Measurements from ENCODE around the gene ATF1. TPM values are rescaled to one million over a fixed set of nuclear protein-coding genes. Genes with fewer than 3 reads are reported as not detected.

ATF1 gene
- total RNA-seq, 1 experiment from 2014 or later, result 87.2 TPM

DNA sequence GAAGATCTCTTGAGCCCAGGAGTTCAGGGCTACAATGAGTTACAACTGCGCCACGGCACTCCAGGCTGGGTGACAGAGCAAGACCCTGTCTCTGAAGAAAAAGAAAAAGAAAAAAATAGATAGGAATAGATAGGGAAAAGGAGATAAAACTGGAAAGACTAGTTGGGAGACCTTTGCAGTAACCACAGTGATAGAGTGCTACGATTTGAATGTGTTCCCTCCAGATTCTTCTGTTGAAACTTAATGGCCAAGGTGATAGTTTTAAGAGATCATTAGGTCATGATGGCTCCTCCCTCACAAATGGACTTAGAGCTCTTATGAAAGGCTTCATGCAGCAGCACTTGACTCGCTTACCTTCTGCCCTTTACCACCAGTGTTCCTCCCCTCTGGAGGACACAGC lies 13.5 kb upstream of the ATF1 start:
- Mint-ChIP-seq H3K4me3 (ENCODE audit: unreplicated experiment) (no peak overlapping the region), H3K27ac (ENCODE audit: low read depth, unreplicated experiment) (peak overlapping the region; percentile 61), H3K27me3 (ENCODE audit: insufficient read depth, unreplicated experiment) (no peaks in the 10 kb centered on the region), H3K9me3 (ENCODE audit: unreplicated experiment) (no peaks in the 10 kb centered on the region), H3K4me1 (ENCODE audit: insufficient read depth, unreplicated experiment) (no peaks in the 10 kb centered on the region), H3K36me3 (ENCODE audit: insufficient read depth, unreplicated experiment) (peaks cover 34% of the 10 kb centered on the region)
- no peak for DNase-seq (ENCODE audit: unreplicated experiment)
- no peak for TF ChIP-seq CTCF (IDR thresholded peaks at IDR 0.05; ENCODE audit: unreplicated experiment)
- intact Hi-C loops (cut with micrococcal nuclease), result no loop called here
- CTCF ChIA-PET, result no interaction called here
- BruUV-seq (replicated peaks), result no TSS peak
- POLR2A ChIA-PET, result interaction anchor here (1.0 kb wide), 1 partner anchor 13 kb away, joined by 4 read pairs; the partner anchor contains the start of gene ATF1

GRCh38 chr12:50751948-50752721 lies 11.8 kb upstream of the ATF1 start:
- ChIA-PET POLR2A (interaction anchor here (1.1 kb wide), 1 partner anchor 11 kb away, joined by 3 read pairs; no protein-coding TSS in a partner anchor), CTCF (interaction anchor here (0.7 kb wide), 2 partner anchors 109 to 226 kb away, joined by 3 read pairs; no protein-coding TSS in a partner anchor)
- no peak for TF ChIP-seq CTCF (IDR thresholded peaks at IDR 0.05; ENCODE audit: unreplicated experiment)
- no peaks in the 10 kb centered on the region for H3K27me3 Mint-ChIP-seq (ENCODE audit: insufficient read depth, unreplicated experiment)
- no peak for DNase-seq (ENCODE audit: unreplicated experiment)
- no peaks in the 10 kb centered on the region for H3K4me1 Mint-ChIP-seq (ENCODE audit: insufficient read depth, unreplicated experiment)
- no peak overlapping the region for H3K4me3 Mint-ChIP-seq (ENCODE audit: unreplicated experiment)
- intact Hi-C loops (cut with micrococcal nuclease), result no loop called here
- peak overlapping the region; percentile 17 for H3K27ac Mint-ChIP-seq (ENCODE audit: low read depth, unreplicated experiment)
- BruUV-seq (replicated peaks), result no TSS peak
- H3K36me3 Mint-ChIP-seq (ENCODE audit: insufficient read depth, unreplicated experiment), result peaks cover 20% of the 10 kb centered on the region
- no peaks in the 10 kb centered on the region for H3K9me3 Mint-ChIP-seq (ENCODE audit: unreplicated experiment)

DNA sequence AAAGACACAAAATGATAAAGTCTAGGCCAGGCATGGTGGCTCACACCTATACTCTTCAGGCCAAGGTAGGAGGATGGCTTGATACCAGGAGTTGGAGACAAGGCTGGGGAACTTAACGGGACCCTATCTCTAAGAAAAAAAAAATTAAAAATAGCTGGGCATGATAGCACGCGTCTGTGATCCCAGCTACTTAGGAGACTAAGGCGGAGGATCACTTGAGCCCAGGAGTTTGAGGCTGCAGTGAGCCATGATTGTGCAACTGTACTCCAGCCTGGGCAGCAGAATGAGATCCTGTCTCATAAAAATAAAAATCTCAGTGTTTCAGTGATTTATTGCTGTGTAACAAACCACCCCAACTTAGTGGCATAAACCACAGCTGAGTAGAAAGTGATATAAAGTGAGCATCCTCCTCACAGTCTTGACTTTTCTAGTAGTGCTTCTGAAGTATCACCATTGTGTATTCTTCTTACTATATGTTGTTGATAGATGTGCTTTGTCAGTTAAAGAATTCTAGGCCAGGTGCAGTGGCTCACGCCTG lies 10.6 kb upstream of the ATF1 start:
- no peak overlapping the region for H3K27ac Mint-ChIP-seq (ENCODE audit: low read depth, unreplicated experiment)
- no peaks in the 10 kb centered on the region for H3K4me1 Mint-ChIP-seq (ENCODE audit: insufficient read depth, unreplicated experiment)
- no peak overlapping the region for H3K4me3 Mint-ChIP-seq (ENCODE audit: unreplicated experiment)
- ChIA-PET CTCF (no interaction called here), POLR2A (interaction anchor here (0.7 to 2.1 kb wide), 2 partner anchors 10 to 11 kb away, joined by 3 to 9 read pairs; partner anchors contain the start of gene ATF1)
- BruUV-seq (replicated peaks), result no TSS peak
- H3K27me3 Mint-ChIP-seq (ENCODE audit: insufficient read depth, unreplicated experiment), result no peaks in the 10 kb centered on the region
- no peaks in the 10 kb centered on the region for H3K9me3 Mint-ChIP-seq (ENCODE audit: unreplicated experiment)
- peaks cover 20% of the 10 kb centered on the region for H3K36me3 Mint-ChIP-seq (ENCODE audit: insufficient read depth, unreplicated experiment)
- intact Hi-C loops (cut with micrococcal nuclease), result no loop called here
- DNase-seq (ENCODE audit: unreplicated experiment), result no peak
- no peak for TF ChIP-seq CTCF (IDR thresholded peaks at IDR 0.05; ENCODE audit: unreplicated experiment)

Data from MCF 10A (cell line).